ENCODE results near the gene KPNA4. TPM values are rescaled to one million over a fixed set of nuclear protein-coding genes. Genes with fewer than 3 reads are reported as not detected.
A peak's percentile ranks its signal among the peaks of the same experiment; 100 is the strongest.

The KPNA4 gene
- total RNA-seq, 6 experiments from 2014 or later, result 14.4 to 32.5 (median 18.9) TPM

DNA sequence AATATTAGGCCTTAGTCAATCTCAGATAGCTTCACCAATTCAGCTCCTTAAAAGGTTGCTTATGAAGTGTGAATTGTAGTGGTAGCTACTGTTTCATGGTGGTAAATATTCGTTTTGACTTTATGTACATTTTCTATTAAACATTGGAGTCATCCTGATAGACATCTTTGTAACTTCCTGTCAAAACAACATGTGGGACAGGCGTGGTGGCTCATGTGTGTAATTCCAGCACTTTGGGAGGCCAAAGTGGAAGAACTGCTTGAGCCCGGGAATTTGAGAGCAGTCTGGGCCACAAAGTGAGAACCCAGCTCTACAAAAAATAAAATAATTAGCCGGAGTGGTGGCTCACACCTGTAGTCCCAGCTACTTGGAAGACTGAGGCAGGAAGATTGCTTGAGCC is 113.8 kb downstream of the KPNA4 start:
- H3K27ac ChIP-seq, result no peak overlapping the region
- no peaks in the 10 kb centered on the region for H3K36me3 ChIP-seq
- H3K27me3 ChIP-seq, result no peaks in the 10 kb centered on the region
- DNase-seq (no peak), ATAC-seq (no peak)
- intact Hi-C loops (cut with DNase I), result no loop called here
- TF ChIP-seq, protein P1, sequence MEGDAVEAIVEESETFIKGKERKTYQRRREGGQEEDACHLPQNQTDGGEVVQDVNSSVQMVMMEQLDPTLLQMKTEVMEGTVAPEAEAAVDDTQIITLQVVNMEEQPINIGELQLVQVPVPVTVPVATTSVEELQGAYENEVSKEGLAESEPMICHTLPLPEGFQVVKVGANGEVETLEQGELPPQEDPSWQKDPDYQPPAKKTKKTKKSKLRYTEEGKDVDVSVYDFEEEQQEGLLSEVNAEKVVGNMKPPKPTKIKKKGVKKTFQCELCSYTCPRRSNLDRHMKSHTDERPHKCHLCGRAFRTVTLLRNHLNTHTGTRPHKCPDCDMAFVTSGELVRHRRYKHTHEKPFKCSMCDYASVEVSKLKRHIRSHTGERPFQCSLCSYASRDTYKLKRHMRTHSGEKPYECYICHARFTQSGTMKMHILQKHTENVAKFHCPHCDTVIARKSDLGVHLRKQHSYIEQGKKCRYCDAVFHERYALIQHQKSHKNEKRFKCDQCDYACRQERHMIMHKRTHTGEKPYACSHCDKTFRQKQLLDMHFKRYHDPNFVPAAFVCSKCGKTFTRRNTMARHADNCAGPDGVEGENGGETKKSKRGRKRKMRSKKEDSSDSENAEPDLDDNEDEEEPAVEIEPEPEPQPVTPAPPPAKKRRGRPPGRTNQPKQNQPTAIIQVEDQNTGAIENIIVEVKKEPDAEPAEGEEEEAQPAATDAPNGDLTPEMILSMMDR (IDR thresholded peaks at IDR 0.05), result no peak
- TF ChIP-seq POLR2A (IDR thresholded peaks at IDR 0.05), result no peak
- 91% methylated on average over 4 of the region's 4 CpGs for WGBS (ENCODE audit: insufficient coverage, low coverage, low lambda C conversion rate, missing lambda C conversion rate)
- H3K9me3 ChIP-seq, result no peaks in the 10 kb centered on the region
- H3K4me3 ChIP-seq, result no peak overlapping the region
- peaks cover 0 to 5% (median 0%) of the 10 kb centered on the region in 4 donors for H3K4me1 ChIP-seq

DNA sequence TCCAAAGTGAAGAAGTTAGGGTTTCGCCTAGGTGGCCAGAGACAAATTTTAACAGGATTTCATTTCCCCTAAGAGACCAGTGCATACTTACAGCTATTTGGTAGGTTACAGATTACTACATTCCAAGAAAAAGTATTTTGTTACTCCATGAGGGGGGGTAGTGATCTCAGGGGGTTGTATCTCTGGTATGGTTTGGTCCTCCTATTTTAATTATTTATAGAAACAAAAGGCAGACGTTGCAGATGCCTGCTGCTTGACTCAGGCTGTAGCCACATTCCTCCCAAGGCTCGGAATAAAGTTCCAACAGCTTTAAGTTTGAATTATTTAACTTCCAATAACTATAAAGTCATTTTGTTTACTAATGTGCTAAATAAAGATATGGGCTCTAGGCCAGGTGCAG is 114.5 kb downstream of the KPNA4 start:
- Histone ChIP-seq H3K4me1 (peaks cover 0 to 5% (median 0%) of the 10 kb centered on the region in 4 donors), H3K4me3 (no peak overlapping the region), H3K27ac (no peak overlapping the region), H3K27me3 (no peaks in the 10 kb centered on the region), H3K9me3 (no peaks in the 10 kb centered on the region), H3K36me3 (no peaks in the 10 kb centered on the region)
- no peak for TF ChIP-seq POLR2A (IDR thresholded peaks at IDR 0.05)
- TF ChIP-seq, protein P1 (IDR thresholded peaks at IDR 0.05), result no peak
- intact Hi-C loops (cut with DNase I), result no loop called here
- no peak for DNase-seq
- ATAC-seq, result no peak
- WGBS (ENCODE audit: insufficient coverage, low coverage, low lambda C conversion rate, missing lambda C conversion rate), result 81% methylated on average over 3 of the region's 3 CpGs

DNA sequence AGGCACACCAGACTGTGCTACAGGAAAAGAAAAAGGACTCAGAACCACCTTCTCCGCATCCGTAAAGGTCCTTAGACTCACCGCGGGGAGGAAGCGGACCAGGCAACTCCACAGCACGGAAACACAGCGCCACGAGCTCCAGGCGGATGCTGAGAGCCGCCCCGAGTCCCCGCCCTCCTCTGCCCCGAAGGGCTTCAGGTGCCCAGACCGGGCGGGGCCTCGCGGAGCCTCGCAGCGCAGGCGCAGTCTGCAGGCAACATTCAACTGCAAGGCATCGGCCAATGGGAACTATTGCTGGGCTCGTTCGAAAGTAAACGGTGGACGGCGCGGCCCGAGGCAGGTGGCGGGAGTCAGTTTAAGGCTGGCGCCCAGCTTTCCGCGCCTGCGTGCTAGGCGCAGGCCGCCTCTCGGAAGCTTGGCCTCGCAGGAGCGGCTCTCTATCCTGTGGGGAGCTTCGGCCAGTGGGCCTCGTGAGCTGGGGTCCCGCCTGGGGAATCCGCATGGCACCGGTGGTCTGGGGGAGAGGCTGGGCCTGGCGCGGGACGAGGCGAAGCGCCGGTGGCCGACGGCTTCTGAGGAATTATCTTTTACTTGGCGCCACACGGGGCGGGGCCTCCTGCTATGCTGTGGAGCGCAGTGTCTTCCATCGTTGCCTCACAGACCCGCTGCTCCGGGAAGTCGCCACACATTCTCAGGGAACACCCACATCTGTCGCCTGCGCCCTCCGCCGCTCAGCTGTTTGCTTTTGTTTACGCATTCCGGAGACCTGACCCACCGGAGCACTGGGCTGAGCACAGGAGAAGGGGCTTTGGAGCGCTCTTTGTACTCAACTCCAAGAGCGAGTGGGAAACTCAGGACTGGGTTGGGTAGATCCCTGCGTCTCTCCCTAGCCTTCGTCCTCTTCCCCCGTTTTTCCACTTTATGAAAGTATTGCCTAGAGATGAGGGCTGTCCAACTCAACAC is 115.5 kb downstream of the KPNA4 start, which contains the start of gene TRIM59:
TSS of gene TRIM59 (minus strand) at position 151 of the 963 bp plus-strand sequence. CDS start 10,603 bp downstream, outside the sequence.
- Histone ChIP-seq H3K9me3 (no peaks in the 10 kb centered on the region), H3K27me3 (no peaks in the 10 kb centered on the region), H3K4me1 (peaks cover 0 to 5% (median 0%) of the 10 kb centered on the region in 4 donors), H3K27ac (peak within 1 kb of the TSS in 1 of 3 donors; percentile 36), H3K36me3 (no peaks in the 10 kb centered on the region), H3K4me3 (peak within 1 kb of the TSS; percentile 32 to 55 (median 38))
- ATAC-seq, result peak; percentile 93 to 97 (median 96)
- TF ChIP-seq, protein P1 (IDR thresholded peaks at IDR 0.05), result no peak
- TF ChIP-seq POLR2A (IDR thresholded peaks at IDR 0.05), result peak; percentile 22
- DNase-seq, result peak; percentile 78 to 91 (median 89)
- intact Hi-C loops (cut with DNase I), result no loop called here
- 24% methylated on average over 19 of the region's 71 CpGs for WGBS (ENCODE audit: insufficient coverage, low coverage, low lambda C conversion rate, missing lambda C conversion rate)

DNA sequence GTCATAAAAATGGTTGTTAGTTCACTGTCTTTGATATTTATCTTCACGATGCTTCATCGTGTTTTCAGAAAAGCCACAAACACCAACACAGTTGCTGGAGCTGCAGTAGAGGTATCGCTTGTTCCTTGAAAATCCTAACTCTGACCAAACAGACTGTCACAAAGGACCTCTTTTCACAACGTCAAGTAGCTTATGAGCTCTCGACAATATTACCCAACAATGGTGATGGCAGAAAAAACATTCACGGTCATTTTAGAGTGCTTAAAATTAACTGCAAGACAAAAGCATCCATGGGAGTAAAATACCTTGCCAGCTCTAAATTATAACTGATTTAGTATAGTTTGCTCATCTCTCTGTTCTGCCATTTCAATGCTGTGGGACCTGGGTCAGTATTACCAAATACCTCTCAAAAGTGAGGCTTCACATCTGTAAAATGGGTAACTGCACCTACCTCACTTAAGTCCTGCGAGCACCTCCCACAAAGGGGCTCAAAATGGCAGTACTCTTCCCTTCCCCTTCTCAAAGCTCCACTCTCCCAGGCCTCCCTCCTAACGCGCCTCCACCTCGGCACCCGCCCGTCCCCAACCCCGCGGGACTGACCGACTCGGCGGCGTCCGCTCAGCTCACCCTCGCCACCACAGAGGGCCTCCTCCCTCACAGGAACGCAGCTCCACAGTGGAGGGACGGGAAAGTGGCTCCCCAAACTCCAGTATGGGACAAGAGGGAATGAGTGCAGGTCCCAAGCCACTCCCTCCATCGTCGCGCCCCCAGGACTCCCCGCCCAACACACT is 116.3 kb downstream of the KPNA4 start:
- WGBS (ENCODE audit: insufficient coverage, low coverage, low lambda C conversion rate, missing lambda C conversion rate), result 7% methylated on average over 21 of the region's 26 CpGs
- ATAC-seq, result peak in 2 of 4 donors; percentile 43 to 65
- DNase-seq, result peak; percentile 48 to 65 (median 51)

More for the DNA sequence above, 116.3 kb downstream of the KPNA4 start:
- Histone ChIP-seq H3K36me3 (no peaks in the 10 kb centered on the region), H3K4me3 (peak overlapping the region; percentile 32 to 55 (median 38)), H3K27ac (peak overlapping the region in 1 of 3 donors; percentile 36), H3K27me3 (no peaks in the 10 kb centered on the region), H3K9me3 (no peaks in the 10 kb centered on the region), H3K4me1 (peaks cover 0 to 5% (median 0%) of the 10 kb centered on the region in 4 donors)
- intact Hi-C loops (cut with DNase I), result no loop called here
- no peak for TF ChIP-seq POLR2A (IDR thresholded peaks at IDR 0.05)
- TF ChIP-seq, protein P1 (IDR thresholded peaks at IDR 0.05), result no peak
